Fibroblast of upper back skin (primary cell): ENCODE measurements around the gene DCUN1D1.
A peak's percentile ranks its signal among the peaks of the same experiment; 100 is the strongest.
"Not testable (repeated sequence)": the region's sequence is repeated elsewhere in the genome, so short reads cannot be mapped to it uniquely, and the experiment has no call there.

Experiments used
- DNase-seq: peaks from one replicate; pipeline ENCODE4 v3.0.0-alpha.2; 2013

DCUN1D1 gene

DNA sequence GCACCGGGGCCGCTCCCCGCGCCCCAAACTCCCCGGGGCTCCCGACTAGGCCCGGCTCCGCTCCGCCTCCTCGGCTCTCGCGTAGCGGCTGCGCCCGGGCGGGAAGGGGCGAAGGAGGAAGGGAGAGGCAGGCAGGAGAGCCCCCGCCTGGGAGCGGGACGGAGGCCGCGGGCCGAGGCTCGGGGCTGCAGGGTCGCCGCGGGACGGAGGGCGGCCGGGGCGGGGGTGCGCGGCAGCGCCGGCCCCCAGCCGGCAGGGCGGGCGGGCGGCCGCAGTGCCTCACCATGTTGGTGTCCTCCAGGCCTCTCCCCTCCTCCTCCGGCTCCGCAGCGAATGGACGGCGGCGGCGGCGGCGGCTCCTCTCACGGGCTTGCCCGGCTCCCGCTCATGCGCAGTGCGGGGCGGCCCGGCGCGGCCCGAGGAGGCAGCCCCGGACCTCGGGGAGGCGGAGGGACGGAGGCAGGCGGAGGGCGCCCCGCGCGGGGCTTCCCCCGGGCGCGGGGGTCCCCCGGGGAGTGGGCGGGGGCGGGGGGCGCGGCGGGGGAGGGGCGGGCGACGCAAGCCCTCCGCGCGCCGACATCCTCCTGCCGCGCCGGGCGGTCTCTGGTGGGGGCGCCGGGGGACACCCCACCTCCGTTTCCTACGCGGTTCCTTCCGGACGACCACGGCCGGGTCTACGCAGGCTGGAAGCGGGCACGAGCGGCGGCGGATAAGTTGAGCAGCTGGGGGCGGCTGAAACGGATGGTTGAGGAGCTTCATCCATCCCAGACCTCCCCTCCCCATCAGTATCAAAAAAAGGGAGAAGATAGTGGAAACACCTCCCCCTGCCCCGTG lies at the start of gene DCUN1D1:
DCUN1D1 (minus strand) TSS at position 335 of the 834 bp plus-strand sequence; CDS start at position 286, 49 bp downstream.
- peak; percentile 87 for DNase-seq

GRCh38 chr3:183028416-183028815 lies 48.1 kb upstream of the DCUN1D1 start:
- DNase-seq, result no peak

DNA sequence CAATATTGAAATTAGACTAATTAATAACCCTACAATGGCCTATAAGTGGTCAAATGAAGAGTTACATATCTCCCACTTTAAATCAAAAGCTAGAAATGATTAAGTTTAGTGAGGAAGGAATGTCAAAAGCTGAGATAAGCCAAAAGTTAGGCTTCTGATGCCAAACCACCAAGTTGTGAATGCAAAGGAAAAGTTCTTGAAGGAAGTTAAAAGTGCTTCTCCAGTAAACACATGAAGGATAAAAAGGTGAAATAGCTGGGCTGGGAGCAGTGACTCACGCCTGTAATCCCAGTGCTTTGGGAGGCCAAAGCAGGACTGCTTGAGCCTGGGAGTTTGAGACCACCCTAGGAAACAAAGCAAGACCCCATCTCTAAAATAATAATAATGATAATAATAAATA lies 46.9 kb upstream of the DCUN1D1 start:
- no peak for DNase-seq

DNA sequence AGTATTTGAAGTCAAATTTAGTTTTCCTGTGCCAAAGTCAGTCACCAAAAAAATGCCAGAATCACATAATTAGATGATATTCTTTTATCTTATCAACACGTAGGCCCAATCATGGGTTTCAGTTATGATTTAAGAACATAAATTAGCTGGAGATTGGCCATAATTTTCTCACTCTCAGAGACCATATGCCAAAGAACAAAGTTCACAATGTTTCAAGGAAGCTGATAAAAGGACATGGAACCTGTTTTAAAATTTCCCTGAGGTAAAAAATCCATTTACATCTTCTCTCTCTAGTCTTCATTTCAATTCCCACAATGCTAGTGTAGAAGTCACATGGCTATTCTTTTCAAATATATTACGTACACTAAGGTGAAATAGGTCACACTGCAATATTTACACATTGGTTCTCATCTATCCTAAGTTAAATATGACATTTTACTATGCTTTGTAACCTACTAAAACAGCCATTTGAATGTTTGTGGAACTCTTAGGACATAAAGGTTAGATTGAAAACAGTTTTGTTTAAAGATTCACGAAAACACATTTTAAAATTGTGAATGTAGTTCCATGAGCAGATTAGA lies 42.7 kb upstream of the DCUN1D1 start:
- DNase-seq, result no peak

DNA sequence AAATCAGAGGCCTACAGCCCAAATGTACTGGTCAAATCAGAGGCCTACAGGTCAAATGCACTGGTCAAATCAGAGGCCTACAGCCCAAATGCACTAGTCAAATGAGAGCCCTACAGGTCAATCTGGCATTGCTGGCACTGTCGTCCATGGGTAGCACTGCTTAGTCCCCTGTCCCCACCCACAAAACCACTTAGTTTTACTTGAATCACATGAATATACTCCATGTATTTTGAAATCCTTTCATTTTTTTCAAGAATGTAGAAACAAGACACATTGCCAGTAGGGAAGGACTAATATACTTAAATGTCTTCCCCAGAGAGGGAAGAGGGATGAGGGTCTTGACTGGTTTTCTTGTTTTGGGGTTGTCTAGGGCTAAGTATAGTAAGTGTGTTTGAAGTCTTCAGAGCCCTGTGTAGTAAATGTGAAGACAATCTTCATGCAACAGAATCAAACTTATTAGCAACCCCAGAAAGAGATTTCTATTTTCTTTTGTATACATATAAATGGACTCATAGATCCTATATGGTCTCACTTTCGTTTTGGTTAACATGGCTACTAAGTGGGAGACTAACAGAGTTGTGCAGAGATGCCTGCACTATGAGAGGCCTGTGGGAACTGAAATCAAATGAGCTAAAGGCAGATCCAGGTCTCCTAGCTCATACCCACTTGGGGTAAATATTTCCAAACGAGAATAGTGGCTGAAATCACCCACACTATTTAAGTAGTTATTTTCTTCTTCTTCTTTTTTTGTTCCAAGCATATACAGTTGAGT lies 38.3 kb upstream of the DCUN1D1 start:
- DNase-seq, result no peak

- no peak for DNase-seq
Observed at GRCh38 chr3:183015185-183015584, 34.8 kb upstream of the DCUN1D1 start.

- no peak for DNase-seq
Observed at GRCh38 chr3:183013856-183014255, 33.5 kb upstream of the DCUN1D1 start.

GRCh38 chr3:183013074-183013473 lies 32.7 kb upstream of the DCUN1D1 start:
- no peak for DNase-seq

DNA sequence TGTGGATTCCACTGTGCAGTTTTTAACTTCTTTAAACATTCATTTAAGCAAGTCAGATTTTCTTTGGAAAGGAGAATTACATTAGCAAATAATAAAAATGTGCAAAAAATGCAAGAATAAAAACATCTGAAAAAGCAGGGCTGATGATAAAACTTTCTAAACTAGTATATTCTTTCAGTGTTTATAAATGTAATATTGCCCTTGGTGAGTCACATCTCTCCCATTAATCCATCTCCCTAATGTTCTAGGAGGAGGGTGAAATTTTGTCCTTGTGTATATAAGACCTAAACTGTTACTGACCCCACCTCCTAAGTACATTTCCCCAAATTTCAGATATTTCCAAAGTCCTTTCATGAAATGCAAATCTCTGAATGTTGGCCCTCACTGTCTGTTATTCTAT lies 28.5 kb upstream of the DCUN1D1 start:
- no peak for DNase-seq

DNA sequence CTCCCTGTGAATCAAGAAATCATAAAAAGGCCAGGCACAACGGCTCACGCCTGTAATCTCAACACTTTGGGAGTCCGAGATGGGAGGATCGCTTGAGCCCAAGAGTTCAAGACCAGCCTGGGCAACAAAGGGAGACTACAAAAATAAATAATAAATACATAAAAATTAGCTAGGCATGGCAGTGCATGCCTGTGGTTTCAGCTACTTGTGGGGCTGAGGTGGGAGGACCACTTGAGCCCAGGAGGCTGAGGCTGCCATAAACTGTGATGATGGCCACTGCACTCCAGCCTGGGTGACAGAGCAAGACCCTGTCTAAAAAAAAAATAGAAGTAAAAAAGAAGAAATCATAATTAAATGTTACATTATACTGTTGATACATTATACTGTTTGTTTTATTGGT lies 28.0 kb upstream of the DCUN1D1 start:
- DNase-seq, result no peak

DNA sequence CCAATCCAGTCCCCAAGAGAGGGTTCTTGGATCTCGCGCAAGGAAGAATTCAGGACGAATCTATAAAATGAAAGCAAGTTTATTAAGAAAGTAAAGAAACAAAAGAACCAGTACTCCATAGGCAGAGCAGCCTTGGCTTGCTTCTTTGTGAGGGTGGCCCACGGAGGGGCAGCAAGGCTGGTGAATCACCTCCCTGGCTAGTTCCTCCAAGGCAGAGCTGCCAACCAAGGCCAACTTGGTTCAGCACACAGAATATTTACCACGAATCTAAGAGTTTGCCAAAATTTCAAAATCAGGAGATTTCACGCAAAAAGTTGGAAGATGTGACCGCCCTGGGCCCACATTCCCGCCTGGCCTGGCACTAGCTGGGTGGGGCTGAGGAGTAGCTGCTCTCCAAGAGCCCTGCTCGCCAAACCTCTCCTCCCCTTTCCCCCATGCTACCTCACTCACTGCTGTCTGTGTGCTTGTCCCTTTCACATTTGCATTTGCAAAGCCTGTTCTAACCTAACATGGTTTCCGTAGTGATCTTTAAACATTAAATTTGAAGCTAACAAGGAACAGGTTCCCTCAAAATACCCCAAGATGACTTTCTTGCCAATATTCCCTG lies 26.2 kb upstream of the DCUN1D1 start:
- no peak for DNase-seq

GRCh38 chr3:182999767-183000166 lies 19.4 kb upstream of the DCUN1D1 start:
- DNase-seq, result no peak

DNA sequence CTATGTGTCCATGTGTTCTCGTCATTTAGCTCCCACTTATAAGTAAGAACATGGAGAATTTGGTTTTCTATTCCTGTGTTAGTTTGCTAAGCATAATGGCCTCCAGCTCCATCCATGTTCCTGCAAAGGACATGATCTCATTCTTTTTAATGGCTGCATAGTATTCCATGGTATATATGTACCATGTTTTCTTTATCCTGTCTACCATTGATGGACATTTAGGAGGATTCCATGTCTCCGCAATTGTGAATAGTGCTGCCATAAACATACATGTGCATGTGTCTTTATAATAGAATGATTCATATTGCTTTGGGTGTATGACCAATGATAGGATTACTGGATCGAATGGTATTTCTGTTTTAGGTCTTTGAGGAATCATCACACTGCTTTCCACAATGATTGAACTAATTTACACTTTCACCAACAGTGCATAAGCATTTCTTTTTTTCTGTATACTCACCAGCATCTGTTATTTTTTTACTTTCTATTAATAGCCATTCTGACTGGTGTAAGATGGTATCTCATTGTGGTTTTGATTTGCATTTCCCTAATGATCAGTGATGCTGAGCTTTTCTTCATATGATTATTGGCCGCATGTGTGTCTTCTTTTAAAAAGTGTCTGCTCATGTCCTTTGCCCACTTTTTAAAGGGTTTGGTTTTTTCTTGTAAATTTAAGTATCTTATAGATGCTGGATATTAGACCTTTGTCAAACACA lies 13.3 kb upstream of the DCUN1D1 start:
- DNase-seq, result not testable (repeated sequence)

- no peak for DNase-seq
Observed at GRCh38 chr3:182989566-182989965, 9.2 kb upstream of the DCUN1D1 start.

DNA sequence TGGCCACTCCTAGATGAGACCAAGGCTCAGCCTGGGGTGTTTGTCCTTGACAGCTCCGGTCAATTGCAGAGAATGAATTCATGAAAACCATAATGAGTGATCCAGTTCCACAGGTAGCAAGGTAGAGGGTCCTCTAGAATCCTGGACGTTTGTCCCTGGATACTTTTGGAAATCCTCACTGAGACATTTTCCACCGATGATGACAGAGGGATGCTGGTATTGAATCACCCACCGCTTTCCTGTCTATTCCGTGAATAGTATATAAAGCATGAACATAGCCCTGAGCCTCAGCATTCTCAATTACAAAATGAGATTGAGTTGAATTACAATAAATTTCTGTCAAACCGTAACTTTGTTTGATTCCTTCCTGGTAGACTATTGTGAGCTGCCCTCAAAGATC lies 5.7 kb upstream of the DCUN1D1 start:
- no peak for DNase-seq

GRCh38 chr3:182983876-182984275 lies 3.5 kb upstream of the DCUN1D1 start:
- no peak for DNase-seq

DNA sequence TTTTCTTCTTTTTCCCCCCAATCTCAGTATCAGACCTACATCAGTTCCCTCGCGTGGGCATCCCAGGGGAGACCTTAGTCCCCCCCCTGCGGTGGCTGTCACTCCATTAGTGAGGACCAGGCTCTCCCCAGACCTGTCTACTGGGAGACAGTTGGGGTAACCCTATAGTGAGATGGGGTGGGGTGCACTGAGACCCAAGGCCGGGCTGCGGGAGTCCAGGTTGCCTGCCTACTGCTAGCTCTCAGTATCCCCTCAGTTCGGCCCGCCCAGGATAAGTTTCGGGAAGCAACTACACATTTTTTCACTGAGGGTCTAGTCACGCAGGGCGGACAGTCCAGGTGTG lies 671 bp upstream of the DCUN1D1 start:
- no peak for DNase-seq

GRCh38 chr3:182979674-182980191 lies 605 bp downstream of the DCUN1D1 start:
- DNase-seq, result no peak

DNA sequence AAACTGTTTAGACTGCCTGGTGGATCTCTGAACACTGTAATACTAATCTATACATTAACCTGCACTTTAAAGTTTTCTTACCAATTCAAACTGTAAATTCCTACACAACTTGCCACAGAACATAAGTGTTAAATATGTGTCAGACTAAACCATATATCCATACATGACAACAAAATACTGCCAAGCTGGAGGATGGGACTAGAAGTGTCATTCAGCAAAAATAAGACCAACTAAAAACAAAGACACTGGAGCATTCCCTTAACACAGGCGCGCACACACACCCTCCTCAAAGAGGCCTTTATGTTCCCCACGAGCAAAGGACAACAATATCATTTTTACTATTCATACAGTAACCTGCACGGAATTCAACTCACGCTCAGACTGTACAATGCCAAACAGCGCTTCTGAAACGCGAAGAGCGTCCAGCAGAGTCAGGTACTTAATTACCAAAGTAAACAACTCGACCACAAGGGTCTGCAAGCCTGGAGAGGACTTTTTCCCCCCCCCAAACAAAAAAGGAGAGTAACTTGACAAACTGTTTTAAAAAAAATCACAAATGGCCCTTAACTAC lies 1.1 kb downstream of the DCUN1D1 start:
- DNase-seq, result no peak

- no peak for DNase-seq
Observed at GRCh38 chr3:182978387-182978786, 2.0 kb downstream of the DCUN1D1 start.

DNA sequence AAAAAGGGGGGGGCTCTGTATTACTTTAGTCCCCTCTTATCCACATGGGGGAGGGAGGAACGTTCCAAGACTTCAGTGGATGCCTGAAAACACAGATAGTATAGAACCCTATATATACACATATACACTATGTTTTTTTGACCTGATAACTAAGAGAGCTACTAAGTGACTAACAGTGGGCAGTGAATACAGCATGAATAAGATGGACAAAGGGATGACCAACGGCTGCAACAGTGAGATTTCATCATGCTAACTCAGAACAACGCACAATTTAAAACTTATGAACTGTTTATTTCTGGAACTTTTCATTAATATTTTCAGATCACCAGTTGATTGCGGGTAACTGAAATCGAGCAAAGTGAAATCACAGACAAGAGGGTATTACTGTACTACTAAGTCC lies 7.3 kb downstream of the DCUN1D1 start:
- DNase-seq, result no peak

- DNase-seq, result no peak
Observed at GRCh38 chr3:182972387-182972786, 8.0 kb downstream of the DCUN1D1 start.
